Prostate gland (tissue), 2 donors: Measurements from ENCODE around the gene SLIT3. TPM values are rescaled to one million over a fixed set of nuclear protein-coding genes. Genes with fewer than 3 reads are reported as not detected.

ENCODE experiments used
- DNase-seq: peaks from one replicate; pipeline ENCODE4 v3.0.0-alpha.2; 2019; ENCODE audit warnings: low spot score
- H3K27ac ChIP-seq, 2 donors: fragments of 200-600 bp; sonication (generic); 2 replicates each; pipeline ENCODE4 v1.5.1; 2017 to 2019
- H3K27me3 ChIP-seq: fragments of 200-600 bp; sonication (generic); replicated peaks from 2 replicates; pipeline ENCODE4 v1.5.1; 2019; ENCODE audit not compliant: insufficient read depth
- H3K36me3 ChIP-seq, 2 donors: fragments of 200-600 bp; sonication (generic); 1 replicate in 1 of 2; 2 replicates in 1 of 2; pipeline versions ENCODE4 v1.5.1 to v1.8.1; 2017 to 2019
- H3K4me1 ChIP-seq: fragments of 200-600 bp; sonication (generic); replicated peaks from 2 replicates; pipeline ENCODE4 v1.5.1; 2019
- H3K4me3 ChIP-seq, 2 donors: fragments of 200-600 bp; sonication (generic); 2 replicates each; pipeline ENCODE4 v1.5.1; 2017 to 2019
- H3K9me3 ChIP-seq: fragments of 200-600 bp; sonication (generic); 2 replicates; pipeline ENCODE4 v1.5.1; 2017
- POLR2A ChIP-seq: fragments of 450-650 bp; IDR thresholded peaks from one replicate; pipeline ENCODE4 v1.6.1; 2016; ENCODE audit warnings: antibody characterized with exemption, mild to moderate bottlenecking
- POLR2AphosphoS5 ChIP-seq: sonication (generic); formaldehyde crosslinking; IDR thresholded peaks from one replicate; pipeline ENCODE4 v1.6.1; 2017; ENCODE audit warnings: antibody characterized with exemption
- WGBS: methylation state at CpG from one replicate; pipeline ENCODE4 v1.1.5; 2018; 5-methylcytosine and 5-hydroxymethylcytosine counted together
- intact Hi-C: fragments of 100-400 bp; cut with DNase I; formaldehyde crosslinking; loops from one replicate; pipeline ENCODE4 v1.14.2; 2022
- total RNA-seq, 2 donors: library from RNA; depleted of rRNA; stranded (reverse); fragments of >200 nt; gene quantifications; one replicate each; pipeline ENCODE4 v1.1.0, GENCODE V29; 2016
- TF ChIP-seq, protein P1 (sequence below), 4 experiments: fragments of 200-600 bp in 2 of 4; fragments of 450-650 bp in 2 of 4; sonication (generic) in 2 of 4; IDR thresholded peaks; 1 replicate in 3 of 4; 2 replicates in 1 of 4; pipeline ENCODE4 v1.5.1; 2016 to 2019; ENCODE audit warnings: antibody characterized with exemption in 4 of 4, mild to moderate bottlenecking in 2 of 4, moderate library complexity in 2 of 4

Gene SLIT3
- total RNA-seq, 2 donors from 2014 or later, result 8.3 TPM

DNA sequence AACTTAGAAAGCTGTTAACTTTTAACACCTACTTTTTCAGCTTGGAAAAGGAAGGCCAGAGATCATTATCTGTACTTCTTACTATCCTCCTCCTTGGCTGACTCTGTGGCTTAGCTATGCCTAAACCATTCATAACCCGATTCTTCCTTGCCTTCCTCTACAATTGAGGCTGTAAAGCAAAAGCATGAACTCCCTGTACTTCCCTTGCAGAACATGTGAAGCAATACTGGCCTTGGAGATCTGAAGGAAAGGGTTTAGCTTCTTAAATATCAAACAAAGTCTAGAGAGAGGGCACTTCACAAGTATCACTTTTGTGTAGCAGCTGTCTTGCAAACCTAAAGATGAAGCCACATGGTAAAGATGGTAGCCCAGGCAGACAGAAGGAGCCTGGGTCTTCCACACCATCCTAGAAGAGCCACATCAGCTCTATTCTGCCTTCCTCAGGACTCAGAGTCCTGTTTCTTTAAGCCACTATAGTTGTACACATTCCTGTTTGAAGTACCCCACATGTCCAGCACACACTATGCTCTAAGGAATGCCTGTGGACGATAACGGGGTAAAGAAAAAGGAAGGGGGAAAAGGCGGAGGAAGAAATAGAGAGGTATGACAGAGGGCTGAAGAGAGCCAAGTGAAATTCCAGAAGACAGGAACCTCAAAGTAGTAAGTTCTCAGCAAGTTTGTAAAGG, 169.2 kb downstream of the SLIT3 start:
- Histone ChIP-seq H3K9me3 (no peaks in the 10 kb centered on the region), H3K36me3 (no peaks in the 10 kb centered on the region), H3K4me3 (no peak overlapping the region), H3K4me1 (no peaks in the 10 kb centered on the region), H3K27me3 (no peaks in the 10 kb centered on the region), H3K27ac (no peak overlapping the region)
- DNase-seq, result no peak
- intact Hi-C loops, result no loop called here
- 34% methylated on average over 4 of the region's 4 CpGs for WGBS
- TF ChIP-seq POLR2A (no peak), POLR2AphosphoS5 (no peak)
- TF ChIP-seq, protein P1, sequence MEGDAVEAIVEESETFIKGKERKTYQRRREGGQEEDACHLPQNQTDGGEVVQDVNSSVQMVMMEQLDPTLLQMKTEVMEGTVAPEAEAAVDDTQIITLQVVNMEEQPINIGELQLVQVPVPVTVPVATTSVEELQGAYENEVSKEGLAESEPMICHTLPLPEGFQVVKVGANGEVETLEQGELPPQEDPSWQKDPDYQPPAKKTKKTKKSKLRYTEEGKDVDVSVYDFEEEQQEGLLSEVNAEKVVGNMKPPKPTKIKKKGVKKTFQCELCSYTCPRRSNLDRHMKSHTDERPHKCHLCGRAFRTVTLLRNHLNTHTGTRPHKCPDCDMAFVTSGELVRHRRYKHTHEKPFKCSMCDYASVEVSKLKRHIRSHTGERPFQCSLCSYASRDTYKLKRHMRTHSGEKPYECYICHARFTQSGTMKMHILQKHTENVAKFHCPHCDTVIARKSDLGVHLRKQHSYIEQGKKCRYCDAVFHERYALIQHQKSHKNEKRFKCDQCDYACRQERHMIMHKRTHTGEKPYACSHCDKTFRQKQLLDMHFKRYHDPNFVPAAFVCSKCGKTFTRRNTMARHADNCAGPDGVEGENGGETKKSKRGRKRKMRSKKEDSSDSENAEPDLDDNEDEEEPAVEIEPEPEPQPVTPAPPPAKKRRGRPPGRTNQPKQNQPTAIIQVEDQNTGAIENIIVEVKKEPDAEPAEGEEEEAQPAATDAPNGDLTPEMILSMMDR (IDR thresholded peaks at IDR 0.05), result no peak

DNA sequence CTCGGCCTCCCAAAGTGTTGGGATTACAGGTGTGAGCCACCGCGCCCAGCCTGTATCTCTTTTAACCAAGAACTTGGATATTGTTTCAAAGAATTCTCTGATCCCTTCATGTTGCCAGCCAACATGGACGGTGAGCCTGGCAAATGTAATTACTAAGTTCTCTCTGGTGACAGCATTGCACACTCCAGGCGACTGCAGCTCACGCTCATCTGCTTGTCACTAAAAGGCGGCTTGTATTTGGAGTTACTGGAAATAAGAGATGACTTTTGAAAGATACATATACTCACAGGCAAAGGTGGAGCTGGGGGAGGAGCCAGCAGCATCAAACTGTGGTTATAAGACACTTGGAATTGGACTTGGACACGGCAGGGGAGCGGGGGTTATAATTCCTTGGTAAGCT, 172.3 kb downstream of the SLIT3 start:
- WGBS, result 94% methylated on average over 9 of the region's 9 CpGs
- no peak for TF ChIP-seq POLR2A
- TF ChIP-seq, protein P1 (IDR thresholded peaks at IDR 0.05), result no peak
- no peak for TF ChIP-seq POLR2AphosphoS5
- intact Hi-C loops, result no loop called here
- Histone ChIP-seq H3K9me3 (no peaks in the 10 kb centered on the region), H3K4me3 (no peak overlapping the region), H3K27ac (no peak overlapping the region), H3K36me3 (no peaks in the 10 kb centered on the region), H3K4me1 (no peaks in the 10 kb centered on the region), H3K27me3 (no peaks in the 10 kb centered on the region)
- no peak for DNase-seq

GRCh38 chr5:169127431-169127830, 173.5 kb downstream of the SLIT3 start:
- H3K36me3 ChIP-seq, result no peaks in the 10 kb centered on the region
- DNase-seq, result no peak
- intact Hi-C loops, result no loop called here
- H3K27ac ChIP-seq, result no peak overlapping the region
- H3K9me3 ChIP-seq, result no peaks in the 10 kb centered on the region
- peaks cover 2% of the 10 kb centered on the region for H3K4me1 ChIP-seq
- no peak overlapping the region for H3K4me3 ChIP-seq
- no peaks in the 10 kb centered on the region for H3K27me3 ChIP-seq
- WGBS, result 83% methylated on average over 4 of the region's 4 CpGs
- TF ChIP-seq POLR2AphosphoS5, result no peak
- no peak for TF ChIP-seq POLR2A
- TF ChIP-seq, protein P1 (IDR thresholded peaks at IDR 0.05), result no peak

DNA sequence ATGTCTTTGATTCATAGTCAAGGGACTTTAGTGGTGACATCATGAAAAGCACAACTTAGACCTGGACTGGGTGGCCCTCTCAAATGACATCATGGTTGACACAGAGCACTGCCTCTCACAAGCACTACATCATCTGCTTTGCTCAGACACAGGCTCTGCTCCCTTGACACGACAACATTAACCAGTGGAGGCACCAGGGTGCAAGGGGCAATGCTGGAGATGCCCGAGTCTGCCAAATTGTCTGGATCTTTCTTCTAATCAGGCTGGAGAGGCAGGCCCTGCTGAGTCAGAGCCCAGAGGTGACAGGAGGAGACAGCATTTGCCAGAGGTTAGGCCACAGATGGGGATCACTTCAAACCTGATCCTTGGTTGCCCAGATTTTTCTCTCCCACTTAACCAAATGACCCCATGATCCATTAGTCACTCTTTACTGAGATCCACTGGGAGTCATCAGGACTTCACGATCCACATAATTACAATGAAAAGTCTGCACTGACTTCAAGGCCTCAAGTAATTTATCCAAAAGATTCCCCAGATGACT, 174.4 kb downstream of the SLIT3 start:
- Histone ChIP-seq H3K4me1 (peaks cover 2% of the 10 kb centered on the region), H3K4me3 (no peak overlapping the region), H3K36me3 (no peaks in the 10 kb centered on the region), H3K9me3 (no peaks in the 10 kb centered on the region), H3K27ac (no peak overlapping the region), H3K27me3 (no peaks in the 10 kb centered on the region)
- intact Hi-C loops, result no loop called here
- 98% methylated on average over 3 of the region's 3 CpGs for WGBS
- DNase-seq, result no peak
- TF ChIP-seq, protein P1 (IDR thresholded peaks at IDR 0.05), result no peak
- TF ChIP-seq POLR2AphosphoS5, result no peak
- no peak for TF ChIP-seq POLR2A

GRCh38 chr5:169125571-169125970, 175.4 kb downstream of the SLIT3 start:
- Histone ChIP-seq H3K4me3 (no peak overlapping the region), H3K27ac (no peak overlapping the region), H3K27me3 (no peaks in the 10 kb centered on the region), H3K36me3 (no peaks in the 10 kb centered on the region), H3K4me1 (peaks cover 2% of the 10 kb centered on the region), H3K9me3 (no peaks in the 10 kb centered on the region)
- WGBS, result 37% methylated on average over 7 of the region's 7 CpGs
- intact Hi-C loops, result no loop called here
- DNase-seq, result no peak
- TF ChIP-seq, protein P1 (IDR thresholded peaks at IDR 0.05), result no peak
- no peak for TF ChIP-seq POLR2A
- TF ChIP-seq POLR2AphosphoS5, result no peak
